ENCODE results near the gene TARS2.
A peak's percentile ranks its signal among the peaks of the same experiment; 100 is the strongest.

Gene TARS2

GRCh38 chr1:150508982-150509381, 21.8 kb downstream of the TARS2 start:
- no peak for DNase-seq

DNA sequence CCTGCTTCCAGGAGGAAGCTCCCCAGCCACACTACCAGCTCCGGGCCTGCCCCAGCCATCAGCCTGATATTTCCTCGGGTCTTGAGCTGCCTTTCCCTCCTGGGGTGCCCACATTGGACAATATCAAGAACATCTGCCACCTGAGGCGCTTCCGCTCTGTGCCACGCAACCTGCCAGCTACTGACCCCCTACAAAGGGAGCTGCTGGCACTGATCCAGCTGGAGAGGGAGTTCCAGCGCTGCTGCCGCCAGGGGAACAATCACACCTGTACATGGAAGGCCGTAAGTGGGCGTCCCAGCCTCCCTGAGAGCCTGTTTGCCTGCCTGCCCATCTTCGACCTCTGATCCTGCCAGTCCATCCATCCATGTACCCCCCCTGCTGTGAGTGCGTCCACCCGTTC, 24.3 kb downstream of the TARS2 start:
- DNase-seq, result no peak

DNA sequence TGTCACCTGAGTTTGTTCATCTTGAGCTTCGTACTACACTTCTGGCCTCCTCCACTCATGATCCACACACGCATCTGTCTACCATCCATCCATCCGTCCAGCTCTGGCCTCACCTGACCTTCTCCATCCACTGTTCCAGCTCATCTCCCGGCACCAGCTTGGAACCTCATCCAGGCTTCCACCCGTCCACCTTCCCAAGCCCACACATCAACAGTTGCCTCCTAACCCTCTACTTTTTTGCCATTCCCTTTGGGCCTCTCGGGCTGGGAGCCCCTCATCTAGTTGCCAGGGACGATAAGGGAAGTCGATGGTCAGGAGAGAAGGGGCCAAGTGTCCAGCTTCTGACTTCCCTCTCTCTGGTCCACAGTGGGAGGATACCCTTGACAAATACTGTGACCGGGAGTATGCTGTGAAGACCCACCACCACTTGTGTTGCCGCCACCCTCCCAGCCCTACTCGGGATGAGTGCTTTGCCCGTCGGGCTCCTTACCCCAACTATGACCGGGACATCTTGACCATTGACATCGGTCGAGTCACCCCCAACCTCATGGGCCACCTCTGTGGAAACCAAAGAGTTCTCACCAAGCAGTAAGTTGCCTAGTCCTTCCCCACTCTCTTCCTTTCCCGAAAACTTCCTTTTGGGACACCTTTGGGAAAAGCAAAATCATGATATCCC, 24.9 kb downstream of the TARS2 start:
- no peak for DNase-seq

- DNase-seq, result no peak
These were observed 25.6 kb downstream of the TARS2 start for GRCh38 chr1:150512846-150513245.

GRCh38 chr1:150513351-150513791, 26.2 kb downstream of the TARS2 start:
- DNase-seq, result no peak

DNA sequence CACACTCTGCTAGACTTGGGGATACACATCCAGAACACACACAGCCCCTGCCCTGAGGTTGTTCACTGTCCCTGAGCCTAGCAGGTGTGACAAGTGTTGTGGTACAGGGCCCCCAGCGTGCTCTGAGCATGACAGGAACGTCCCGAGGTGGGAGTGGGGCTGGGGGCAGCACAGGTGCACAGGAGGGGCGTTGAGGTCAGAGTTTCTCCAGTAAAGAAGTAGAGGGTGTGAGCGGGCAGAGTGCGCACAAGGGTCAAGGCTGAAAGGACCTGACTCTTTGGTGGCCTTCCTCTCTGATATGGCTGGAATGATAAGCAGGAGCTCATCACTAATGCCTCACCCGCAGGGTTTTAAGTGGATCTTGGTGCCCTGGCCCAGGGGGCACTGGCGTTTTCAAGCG, 27.0 kb downstream of the TARS2 start:
- no peak for DNase-seq

DNA sequence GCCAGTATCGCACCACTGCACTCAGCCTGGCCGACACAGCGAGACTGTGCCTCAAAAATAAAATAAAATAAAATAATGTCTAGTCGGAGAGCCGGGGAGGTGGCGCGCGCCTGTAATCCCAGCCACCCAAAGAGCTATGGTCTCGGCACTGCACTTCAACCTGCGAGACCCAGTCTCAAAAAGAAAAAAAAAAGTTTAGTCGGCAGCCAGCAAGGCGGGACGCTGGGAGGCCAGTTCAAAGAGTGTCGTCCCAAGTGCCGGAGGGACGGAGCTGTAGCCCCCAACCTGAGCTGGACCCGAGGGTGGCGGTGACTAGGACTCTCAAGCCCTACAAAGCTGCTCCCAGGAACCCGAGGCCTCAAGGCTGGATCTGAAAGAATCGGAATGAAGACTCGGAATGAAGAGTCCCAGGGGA, 27.7 kb downstream of the TARS2 start:
- DNase-seq, result no peak

GRCh38 chr1:150515328-150516049, 28.3 kb downstream of the TARS2 start, which contains the start of gene FALEC:
Gene FALEC (plus strand): TSS chr1:150515752.
- DNase-seq, result peak; percentile 36

DNA sequence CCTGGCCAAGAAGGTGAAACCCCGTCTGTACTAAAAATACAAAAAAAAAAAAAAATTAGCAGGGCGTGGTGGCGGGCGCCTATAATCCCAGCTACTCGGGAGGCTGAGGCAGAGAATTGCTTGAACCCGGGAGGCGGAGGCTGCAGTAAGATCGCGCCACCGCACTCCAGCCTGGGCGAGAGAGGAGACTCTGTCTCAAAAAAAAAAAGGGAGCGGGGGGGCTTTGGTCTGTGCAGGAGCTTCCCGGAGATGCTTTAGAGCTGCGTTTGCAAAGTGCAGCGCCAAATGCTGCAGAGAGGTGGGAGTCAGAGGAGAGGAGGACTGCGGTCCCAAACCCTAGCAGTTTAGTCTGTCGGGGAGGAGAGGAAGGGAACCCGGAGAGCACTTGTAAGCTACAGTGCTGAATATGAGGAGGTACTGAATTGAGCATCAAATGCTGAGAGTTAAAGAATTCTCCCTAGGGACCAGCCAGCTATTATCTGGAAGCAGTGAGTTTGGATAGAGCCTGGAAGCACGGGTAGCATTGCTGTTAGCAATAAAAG, 28.9 kb downstream of the TARS2 start:
- DNase-seq, result no peak

- no peak for DNase-seq
These were observed 29.4 kb downstream of the TARS2 start for GRCh38 chr1:150516616-150517015.

DNA sequence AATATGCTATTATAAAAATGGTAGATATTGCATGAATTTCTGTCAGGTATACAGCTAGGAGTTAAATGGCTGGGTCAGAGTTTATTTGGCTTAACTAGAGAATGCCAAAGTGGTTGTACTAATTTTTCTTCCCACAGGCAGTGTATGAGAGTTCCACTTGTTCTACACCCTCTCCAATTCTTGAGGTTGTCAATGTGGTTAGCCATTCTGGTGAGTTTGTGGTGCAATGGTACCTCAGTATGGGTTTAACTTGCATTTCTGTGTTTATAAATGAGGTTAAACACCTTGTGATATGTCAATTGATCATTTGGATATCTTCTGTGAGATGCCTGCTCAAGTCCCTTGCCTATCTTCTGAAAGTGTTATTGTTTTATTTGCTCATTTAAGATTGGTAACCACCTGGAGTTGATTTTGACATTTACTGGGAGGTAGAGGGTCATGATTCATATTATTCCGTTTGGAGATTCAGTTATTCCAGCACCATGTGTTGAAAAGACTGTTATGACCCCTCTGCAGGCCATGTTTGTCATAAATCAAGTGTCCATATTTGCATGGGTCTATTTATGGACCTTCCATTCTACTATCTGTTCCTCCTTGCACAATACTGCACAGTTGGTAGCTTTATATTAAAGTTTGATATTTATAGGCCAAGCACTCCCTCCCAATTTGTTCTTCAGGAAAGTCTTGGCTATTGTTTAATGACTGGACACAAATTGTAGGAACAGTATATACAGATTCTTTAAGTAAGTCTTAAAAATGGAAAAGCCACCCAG, 34.2 kb downstream of the TARS2 start:
- no peak for DNase-seq

- no peak for DNase-seq
These were observed 38.1 kb downstream of the TARS2 start for GRCh38 chr1:150525348-150525747.

GRCh38 chr1:150528196-150528595, 41.0 kb downstream of the TARS2 start:
- DNase-seq, result no peak

GRCh38 chr1:150529017-150529416, 41.8 kb downstream of the TARS2 start:
- DNase-seq, result no peak

GRCh38 chr1:150530491-150531159, 43.4 kb downstream of the TARS2 start:
- DNase-seq, result no peak

GRCh38 chr1:150532860-150533259, 45.6 kb downstream of the TARS2 start:
- no peak for DNase-seq

- no peak for DNase-seq
These were observed 46.8 kb downstream of the TARS2 start for GRCh38 chr1:150534002-150534401.

DNA sequence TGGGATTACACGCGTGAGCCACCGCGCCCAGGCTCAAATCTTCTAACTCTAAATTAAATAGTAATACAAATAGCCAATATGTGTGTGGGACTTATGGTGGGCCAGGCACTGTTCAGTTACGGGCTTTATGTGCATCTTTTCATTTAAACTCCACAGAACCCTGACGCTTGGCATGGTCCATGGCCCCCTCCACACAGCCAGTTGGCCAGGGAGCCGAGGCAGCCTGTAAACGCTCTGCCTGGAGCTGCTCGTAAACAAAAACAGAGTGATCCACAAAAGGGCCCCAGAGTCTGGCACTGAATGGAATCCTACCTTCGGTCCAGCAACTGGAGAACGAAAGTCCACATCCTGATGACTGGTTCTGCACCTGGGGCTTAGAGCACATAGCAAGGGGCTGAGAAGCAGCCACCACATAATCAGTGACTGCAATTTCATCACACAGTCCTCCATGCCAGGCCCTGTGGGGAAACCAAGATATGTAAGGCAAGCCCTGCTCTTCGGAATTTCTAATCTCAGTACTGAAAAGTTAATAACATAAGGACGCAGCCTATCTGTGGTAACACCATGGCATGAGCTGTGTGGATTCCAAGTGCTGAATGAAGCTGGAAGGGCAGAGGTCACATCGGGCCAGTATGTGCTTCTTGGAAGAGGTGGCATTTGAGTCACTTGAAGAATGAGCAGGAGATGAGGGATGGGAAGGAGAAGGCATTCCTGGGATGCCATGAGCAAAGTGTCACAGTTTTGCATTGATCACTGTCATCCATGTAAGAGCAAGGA, 48.5 kb downstream of the TARS2 start:
- no peak for DNase-seq

DNA sequence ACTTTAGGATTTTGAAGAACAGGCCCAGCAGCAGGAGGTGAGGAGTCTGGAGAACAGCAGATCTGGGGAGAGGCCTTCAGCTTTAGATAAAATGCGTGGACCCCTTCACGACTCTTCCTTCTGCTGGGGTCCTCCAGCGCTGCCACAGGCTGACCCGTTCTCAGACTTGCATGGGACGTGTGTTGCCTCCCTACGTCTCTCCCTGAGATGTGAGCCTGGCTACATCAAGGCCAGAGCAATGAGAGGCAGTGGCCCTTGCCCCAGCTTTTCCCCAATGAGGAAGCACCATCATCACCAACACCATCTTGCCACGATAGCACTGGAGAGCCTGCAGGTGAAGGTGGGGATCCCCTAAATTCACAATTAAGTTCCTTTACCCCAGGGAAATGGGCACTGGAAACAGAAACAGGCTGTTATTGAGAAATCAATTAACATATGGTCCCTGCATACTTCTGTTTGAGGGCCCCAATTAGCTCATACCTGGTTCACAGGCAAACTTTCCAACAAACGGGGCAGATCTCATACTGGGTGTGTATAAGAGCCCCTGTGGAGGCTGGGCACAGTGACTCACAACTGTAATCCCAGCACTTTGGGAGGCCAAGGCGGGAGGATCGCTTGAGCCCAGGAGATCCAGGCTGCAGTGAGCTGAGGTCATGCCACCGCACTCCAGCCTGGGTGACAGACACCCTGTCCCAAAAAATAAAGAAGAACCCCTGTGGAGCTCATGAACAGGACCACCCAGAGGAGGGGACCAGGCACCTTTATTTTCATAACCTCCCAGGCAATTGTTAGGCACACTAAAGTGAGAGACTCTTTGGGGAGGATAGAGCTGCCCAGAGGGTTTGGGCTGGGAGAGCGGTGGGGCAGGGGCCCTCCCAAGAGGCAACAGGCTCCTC, 49.9 kb downstream of the TARS2 start:
- DNase-seq, result no peak

GRCh38 chr1:150537732-150538684, 50.8 kb downstream of the TARS2 start:
- no peak for DNase-seq

Measured in NCI-H524 treated with DMSO at 0.1 percent for 48 hours (cell line).